Measurements from ENCODE around the gene ZBP1. TPM values are rescaled to one million over a fixed set of nuclear protein-coding genes. Genes with fewer than 3 reads are reported as not detected.

The ZBP1 gene
- total RNA-seq, 5 donors from 2014 or later (not counting 1 experiment from before 2014, with no cell fraction given): 8.6 to 41.1 (median 20.6) TPM

- peaks cover 16 to 31% (median 24%) of the 10 kb centered on the region in 3 donors for H3K4me1 Mint-ChIP-seq
- peaks cover 2 to 14% of the 10 kb centered on the region in 2 experiments for H3K27me3 ChIP-seq (replicated peaks in 1 of 2; ENCODE audit: control insufficient read depth in 2 of 2, extremely low read depth in 1 of 2, insufficient read depth in 2 of 2, low read length in 1 of 2)
- no peaks in the 10 kb centered on the region for H3K9me3 Mint-ChIP-seq
- no peak overlapping the region for H3K27ac Mint-ChIP-seq
- H3K4me1 ChIP-seq (ENCODE audit: control insufficient read depth in 1 of 2, extremely low read depth in 1 of 2, insufficient read depth in 2 of 2, low read length in 2 of 2): peaks cover 0 to 26% of the 10 kb centered on the region in 2 experiments
- H3K36me3 ChIP-seq (ENCODE audit: control insufficient read depth in 2 of 2, extremely low read depth in 1 of 2, insufficient read depth in 1 of 2, low read length in 1 of 2): peaks cover 0 to 6% of the 10 kb centered on the region in 2 donors
- CTCF ChIA-PET: no interaction called here
- no peak for ATAC-seq (replicated peaks in 1 of 4)
- peaks cover 16% of the 10 kb centered on the region for H3K36me3 Mint-ChIP-seq
- no peaks in the 10 kb centered on the region for H3K9me3 ChIP-seq
- no peak overlapping the region for H3K4me3 ChIP-seq (ENCODE audit: control insufficient read depth in 1 of 2, extremely low read depth in 1 of 2, low read length in 1 of 2)
- no peaks in the 10 kb centered on the region for H3K27me3 Mint-ChIP-seq
- 84% methylated on average over 7 of the region's 10 CpGs for WGBS (ENCODE audit: insufficient coverage)
- no peak for DNase-seq
- H3K4me3 Mint-ChIP-seq: no peak overlapping the region
- POLR2A ChIA-PET: no interaction called here
- H3K27ac ChIP-seq (ENCODE audit: low read length): no peak overlapping the region
These were observed 17.1 kb downstream of the ZBP1 start for GRCh38 chr20:57603120-57603519.

GRCh38 chr20:57601737-57602136 is 18.5 kb downstream of the ZBP1 start:
- H3K9me3 Mint-ChIP-seq: no peaks in the 10 kb centered on the region
- peaks cover 2 to 24% of the 10 kb centered on the region in 2 experiments for H3K27me3 ChIP-seq (replicated peaks in 1 of 2; ENCODE audit: control insufficient read depth in 2 of 2, extremely low read depth in 1 of 2, insufficient read depth in 2 of 2, low read length in 1 of 2)
- no peak overlapping the region for H3K4me3 Mint-ChIP-seq
- ATAC-seq (replicated peaks in 1 of 4) (no peak), DNase-seq (no peak)
- no peak overlapping the region for H3K27ac ChIP-seq (ENCODE audit: low read length)
- H3K4me1 Mint-ChIP-seq: peaks cover 14 to 32% (median 15%) of the 10 kb centered on the region in 3 donors
- 100% methylated on average over 1 of the region's 5 CpGs for WGBS (ENCODE audit: insufficient coverage)
- no peak overlapping the region for H3K4me3 ChIP-seq (ENCODE audit: control insufficient read depth in 1 of 2, extremely low read depth in 1 of 2, low read length in 1 of 2)
- H3K36me3 Mint-ChIP-seq: peaks cover 5% of the 10 kb centered on the region
- H3K9me3 ChIP-seq: no peaks in the 10 kb centered on the region
- H3K36me3 ChIP-seq (ENCODE audit: control insufficient read depth in 2 of 2, extremely low read depth in 1 of 2, insufficient read depth in 1 of 2, low read length in 1 of 2): no peaks in the 10 kb centered on the region
- H3K27me3 Mint-ChIP-seq: peaks cover 0 to 2% of the 10 kb centered on the region in 2 donors
- no peak overlapping the region for H3K27ac Mint-ChIP-seq
- ChIA-PET POLR2A (interaction anchor here in 1 of 2 donors (0.6 kb wide), 1 partner anchor 785 kb away, joined by 3 read pairs; no protein-coding TSS in a partner anchor), CTCF (interaction anchor here in 1 of 2 donors (0.6 to 1.7 kb wide), 3 partner anchors 18 to 26 kb away, joined by 3 to 5 read pairs (median 3); partner anchors contain the start of gene ZBP1)
- peaks cover 0 to 36% of the 10 kb centered on the region in 2 experiments for H3K4me1 ChIP-seq (ENCODE audit: control insufficient read depth in 1 of 2, extremely low read depth in 1 of 2, insufficient read depth in 2 of 2, low read length in 2 of 2)

- H3K36me3 Mint-ChIP-seq: peaks cover 5% of the 10 kb centered on the region
- no peak for ATAC-seq (replicated peaks in 1 of 4)
- POLR2A ChIA-PET: no interaction called here
These were observed 19.0 kb downstream of the ZBP1 start for GRCh38 chr20:57601211-57601570.

GRCh38 chr20:57600320-57601210 is 19.7 kb downstream of the ZBP1 start:
- Histone ChIP-seq H3K4me1 (ENCODE audit: control insufficient read depth in 1 of 2, extremely low read depth in 1 of 2, insufficient read depth in 2 of 2, low read length in 2 of 2) (peaks cover 0 to 29% of the 10 kb centered on the region in 2 experiments), H3K27me3 (replicated peaks in 1 of 2; ENCODE audit: control insufficient read depth in 2 of 2, extremely low read depth in 1 of 2, insufficient read depth in 2 of 2, low read length in 1 of 2) (peaks cover 2 to 26% of the 10 kb centered on the region in 2 experiments), H3K36me3 (ENCODE audit: control insufficient read depth in 2 of 2, extremely low read depth in 1 of 2, insufficient read depth in 1 of 2, low read length in 1 of 2) (no peaks in the 10 kb centered on the region), H3K4me3 (ENCODE audit: control insufficient read depth in 1 of 2, extremely low read depth in 1 of 2, low read length in 1 of 2) (no peak overlapping the region), H3K9me3 (no peaks in the 10 kb centered on the region), H3K27ac (ENCODE audit: low read length) (no peak overlapping the region)
- POLR2A ChIA-PET: interaction anchor here in 1 of 2 donors (0.7 kb wide), 1 partner anchor 78 kb away, joined by 10 read pairs; no protein-coding TSS in a partner anchor
- WGBS (ENCODE audit: insufficient coverage): 57% methylated on average over 6 of the region's 13 CpGs
- Mint-ChIP-seq H3K9me3 (no peaks in the 10 kb centered on the region), H3K4me3 (no peak overlapping the region), H3K36me3 (peaks cover 5% of the 10 kb centered on the region), H3K4me1 (peaks cover 9 to 30% (median 10%) of the 10 kb centered on the region in 3 donors), H3K27me3 (peaks cover 0 to 2% of the 10 kb centered on the region in 2 donors), H3K27ac (no peak overlapping the region)
- DNase-seq (no peak), ATAC-seq (replicated peaks in 1 of 4) (no peak)
- CTCF ChIA-PET: interaction anchor here in 1 of 2 donors (0.9 kb wide), 1 partner anchor 11 kb away, joined by 5 read pairs; no protein-coding TSS in a partner anchor

More at GRCh38 chr20:57601211-57601570, 19.0 kb downstream of the ZBP1 start:
- H3K36me3 ChIP-seq (ENCODE audit: control insufficient read depth in 2 of 2, extremely low read depth in 1 of 2, insufficient read depth in 1 of 2, low read length in 1 of 2): no peaks in the 10 kb centered on the region
- H3K4me3 ChIP-seq (ENCODE audit: control insufficient read depth in 1 of 2, extremely low read depth in 1 of 2, low read length in 1 of 2): no peak overlapping the region
- no peaks in the 10 kb centered on the region for H3K9me3 ChIP-seq
- WGBS (ENCODE audit: insufficient coverage): no CpG with 5 or more reads among the region's 2 CpGs
- CTCF ChIA-PET: interaction anchor here in 1 of 2 donors (0.6 to 1.7 kb wide), 3 partner anchors 18 to 27 kb away, joined by 3 to 5 read pairs (median 3); partner anchors contain the start of gene ZBP1
- Mint-ChIP-seq H3K27me3 (peaks cover 0 to 2% of the 10 kb centered on the region in 2 donors), H3K4me1 (peaks cover 14 to 31% (median 15%) of the 10 kb centered on the region in 3 donors), H3K4me3 (no peak overlapping the region), H3K9me3 (no peaks in the 10 kb centered on the region), H3K27ac (no peak overlapping the region)
- peaks cover 2 to 26% of the 10 kb centered on the region in 2 experiments for H3K27me3 ChIP-seq (replicated peaks in 1 of 2; ENCODE audit: control insufficient read depth in 2 of 2, extremely low read depth in 1 of 2, insufficient read depth in 2 of 2, low read length in 1 of 2)
- peaks cover 0 to 35% of the 10 kb centered on the region in 2 experiments for H3K4me1 ChIP-seq (ENCODE audit: control insufficient read depth in 1 of 2, extremely low read depth in 1 of 2, insufficient read depth in 2 of 2, low read length in 2 of 2)
- H3K27ac ChIP-seq (ENCODE audit: low read length): no peak overlapping the region
- DNase-seq: no peak

- Mint-ChIP-seq H3K9me3 (no peaks in the 10 kb centered on the region), H3K4me3 (no peak overlapping the region), H3K27me3 (peaks cover 0 to 3% of the 10 kb centered on the region in 2 donors), H3K36me3 (no peaks in the 10 kb centered on the region), H3K4me1 (peaks cover 2 to 17% (median 3%) of the 10 kb centered on the region in 3 donors), H3K27ac (no peak overlapping the region)
- H3K4me1 ChIP-seq (ENCODE audit: control insufficient read depth in 1 of 2, extremely low read depth in 1 of 2, insufficient read depth in 2 of 2, low read length in 2 of 2): peaks cover 0 to 19% of the 10 kb centered on the region in 2 experiments
- H3K27ac ChIP-seq (ENCODE audit: low read length): no peak overlapping the region
- DNase-seq: no peak
- POLR2A ChIA-PET: interaction anchor here in 1 of 2 donors (0.6 to 0.7 kb wide), 2 partner anchors 19 to 125 kb away, joined by 3 read pairs; no protein-coding TSS in a partner anchor
- H3K9me3 ChIP-seq: no peaks in the 10 kb centered on the region
- WGBS (ENCODE audit: insufficient coverage): 89% methylated on average over 5 of the region's 5 CpGs
- CTCF ChIA-PET: interaction anchor here (0.7 to 1.1 kb wide), 3 partner anchors 217 to 489 kb away, joined by 3 to 6 read pairs (median 3); no protein-coding TSS in a partner anchor
- H3K36me3 ChIP-seq (ENCODE audit: control insufficient read depth in 2 of 2, extremely low read depth in 1 of 2, insufficient read depth in 1 of 2, low read length in 1 of 2): no peaks in the 10 kb centered on the region
- H3K27me3 ChIP-seq (replicated peaks in 1 of 2; ENCODE audit: control insufficient read depth in 2 of 2, extremely low read depth in 1 of 2, insufficient read depth in 2 of 2, low read length in 1 of 2): peaks cover 2 to 31% of the 10 kb centered on the region in 2 experiments
- no peak overlapping the region for H3K4me3 ChIP-seq (ENCODE audit: control insufficient read depth in 1 of 2, extremely low read depth in 1 of 2, low read length in 1 of 2)
- no peak for ATAC-seq (replicated peaks in 1 of 4)
These were observed 21.7 kb downstream of the ZBP1 start for GRCh38 chr20:57598491-57598890.

GRCh38 chr20:57598060-57598459 is 22.2 kb downstream of the ZBP1 start:
- H3K9me3 Mint-ChIP-seq: no peaks in the 10 kb centered on the region
- ChIA-PET POLR2A (interaction anchor here in 1 of 2 donors (0.6 kb wide), 1 partner anchor 20 kb away, joined by 3 read pairs; no protein-coding TSS in a partner anchor), CTCF (interaction anchor here (0.7 to 2.5 kb wide), 5 partner anchors 84 to 582 kb away, joined by 3 to 7 read pairs (median 3); no protein-coding TSS in a partner anchor)
- WGBS (ENCODE audit: insufficient coverage): 62% methylated on average over 4 of the region's 10 CpGs
- no peak for DNase-seq
- no peak overlapping the region for H3K4me3 ChIP-seq (ENCODE audit: control insufficient read depth in 1 of 2, extremely low read depth in 1 of 2, low read length in 1 of 2)
- H3K36me3 ChIP-seq (ENCODE audit: control insufficient read depth in 2 of 2, extremely low read depth in 1 of 2, insufficient read depth in 1 of 2, low read length in 1 of 2): no peaks in the 10 kb centered on the region
- peaks cover 0 to 19% of the 10 kb centered on the region in 2 experiments for H3K4me1 ChIP-seq (ENCODE audit: control insufficient read depth in 1 of 2, extremely low read depth in 1 of 2, insufficient read depth in 2 of 2, low read length in 2 of 2)
- peaks cover 0 to 3% of the 10 kb centered on the region in 2 donors for H3K27me3 Mint-ChIP-seq
- no peak overlapping the region for H3K27ac Mint-ChIP-seq
- H3K36me3 Mint-ChIP-seq: no peaks in the 10 kb centered on the region
- peaks cover 2 to 31% of the 10 kb centered on the region in 2 experiments for H3K27me3 ChIP-seq (replicated peaks in 1 of 2; ENCODE audit: control insufficient read depth in 2 of 2, extremely low read depth in 1 of 2, insufficient read depth in 2 of 2, low read length in 1 of 2)
- H3K9me3 ChIP-seq: no peaks in the 10 kb centered on the region
- H3K4me3 Mint-ChIP-seq: no peak overlapping the region
- peaks cover 2 to 15% (median 6%) of the 10 kb centered on the region in 3 donors for H3K4me1 Mint-ChIP-seq
- no peak overlapping the region for H3K27ac ChIP-seq (ENCODE audit: low read length)
- no peak for ATAC-seq (replicated peaks in 1 of 4)

Measured in T-cell (primary cell).